Measurements from ENCODE around the gene FOXC1.

The FOXC1 gene

DNA sequence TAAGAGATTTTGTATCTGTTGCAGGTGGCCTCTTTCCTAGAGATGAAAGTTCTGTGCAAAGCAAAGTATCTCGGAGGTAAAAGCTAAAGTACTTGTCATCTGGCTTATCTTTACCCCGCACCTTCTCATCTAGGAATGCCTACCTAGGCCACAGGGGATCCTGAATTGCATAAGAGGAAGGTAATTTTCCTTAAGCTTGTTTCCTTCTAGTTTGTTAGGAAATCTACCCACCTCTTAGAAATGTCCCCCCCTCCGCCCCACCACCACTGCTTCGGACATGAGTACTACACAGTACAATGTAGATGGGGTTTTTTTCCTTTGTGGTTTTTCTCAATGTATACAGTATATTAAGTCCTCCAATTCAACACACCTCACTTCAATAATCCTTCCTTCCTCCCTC, 21.5 kb downstream of the FOXC1 start:
- Histone ChIP-seq H3K27ac (ENCODE audit: low read depth, low read length) (no peak overlapping the region), H3K36me3 (ENCODE audit: control insufficient read depth in 1 of 2, insufficient read depth in 2 of 2, low read length in 2 of 2) (peaks cover 0 to 4% of the 10 kb centered on the region in 2 donors), H3K4me1 (ENCODE audit: control insufficient read depth in 1 of 2, insufficient read depth in 2 of 2, low read length in 2 of 2) (peaks cover 4 to 6% of the 10 kb centered on the region in 2 donors), H3K4me3 (ENCODE audit: low read depth in 1 of 2, low read length in 2 of 2) (no peak overlapping the region), H3K9me3 (ENCODE audit: control insufficient read depth in 1 of 2, low read length in 2 of 2) (no peaks in the 10 kb centered on the region), H3K27me3 (ENCODE audit: control insufficient read depth in 1 of 2, insufficient read depth in 2 of 2, low read length in 2 of 2) (peaks cover 0 to 5% of the 10 kb centered on the region in 2 donors), H3K9ac (ENCODE audit: low read depth in 1 of 2, low read length in 2 of 2) (no peak overlapping the region)

- Histone ChIP-seq H3K9me3 (ENCODE audit: control insufficient read depth in 1 of 2, low read length in 2 of 2) (no peaks in the 10 kb centered on the region), H3K27ac (ENCODE audit: low read depth, low read length) (no peak overlapping the region), H3K27me3 (ENCODE audit: control insufficient read depth in 1 of 2, insufficient read depth in 2 of 2, low read length in 2 of 2) (peaks cover 0 to 5% of the 10 kb centered on the region in 2 donors), H3K4me3 (ENCODE audit: low read depth in 1 of 2, low read length in 2 of 2) (no peak overlapping the region), H3K9ac (ENCODE audit: low read depth in 1 of 2, low read length in 2 of 2) (no peak overlapping the region), H3K4me1 (ENCODE audit: control insufficient read depth in 1 of 2, insufficient read depth in 2 of 2, low read length in 2 of 2) (peaks cover 23 to 24% of the 10 kb centered on the region in 2 donors), H3K36me3 (ENCODE audit: control insufficient read depth in 1 of 2, insufficient read depth in 2 of 2, low read length in 2 of 2) (peaks cover 0 to 4% of the 10 kb centered on the region in 2 donors)
Measured at GRCh38 chr6:1633366-1634021, 23.8 kb downstream of the FOXC1 start.

DNA sequence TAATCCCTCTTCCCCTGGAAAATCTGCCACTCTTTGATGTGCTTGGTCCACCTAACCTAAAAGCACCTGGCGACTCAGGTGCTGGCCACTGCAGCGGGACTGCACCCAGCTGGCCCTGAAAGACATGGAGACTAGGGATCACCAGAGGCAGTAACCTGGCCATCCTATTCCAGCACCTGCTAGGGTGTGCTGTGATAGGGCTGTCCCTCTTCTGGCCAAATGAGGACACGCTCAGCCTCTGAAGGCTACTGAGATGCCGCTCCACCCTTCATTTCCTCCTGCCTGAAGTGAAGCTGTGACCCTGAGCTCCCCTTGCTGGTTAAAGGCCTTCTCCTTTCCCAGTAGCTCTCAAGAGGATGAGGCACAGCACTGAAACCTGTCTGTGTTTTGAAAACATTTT, 24.4 kb downstream of the FOXC1 start:
- no peak overlapping the region for H3K27ac ChIP-seq (ENCODE audit: low read depth, low read length)
- H3K36me3 ChIP-seq (ENCODE audit: control insufficient read depth in 1 of 2, insufficient read depth in 2 of 2, low read length in 2 of 2): peaks cover 0 to 4% of the 10 kb centered on the region in 2 donors
- no peak overlapping the region for H3K4me3 ChIP-seq (ENCODE audit: low read depth in 1 of 2, low read length in 2 of 2)
- no peak overlapping the region for H3K9ac ChIP-seq (ENCODE audit: low read depth in 1 of 2, low read length in 2 of 2)
- peaks cover 0 to 4% of the 10 kb centered on the region in 2 donors for H3K27me3 ChIP-seq (ENCODE audit: control insufficient read depth in 1 of 2, insufficient read depth in 2 of 2, low read length in 2 of 2)
- no peaks in the 10 kb centered on the region for H3K9me3 ChIP-seq (ENCODE audit: control insufficient read depth in 1 of 2, low read length in 2 of 2)
- H3K4me1 ChIP-seq (ENCODE audit: control insufficient read depth in 1 of 2, insufficient read depth in 2 of 2, low read length in 2 of 2): peaks cover 23 to 24% of the 10 kb centered on the region in 2 donors

- peaks cover 23 to 24% of the 10 kb centered on the region in 2 donors for H3K4me1 ChIP-seq (ENCODE audit: control insufficient read depth in 1 of 2, insufficient read depth in 2 of 2, low read length in 2 of 2)
- H3K27me3 ChIP-seq (ENCODE audit: control insufficient read depth in 1 of 2, insufficient read depth in 2 of 2, low read length in 2 of 2): no peaks in the 10 kb centered on the region
- H3K36me3 ChIP-seq (ENCODE audit: control insufficient read depth in 1 of 2, insufficient read depth in 2 of 2, low read length in 2 of 2): peaks cover 4 to 7% of the 10 kb centered on the region in 2 donors
- H3K9ac ChIP-seq (ENCODE audit: low read depth in 1 of 2, low read length in 2 of 2): no peak overlapping the region
- H3K27ac ChIP-seq (ENCODE audit: low read depth, low read length): no peak overlapping the region
- H3K4me3 ChIP-seq (ENCODE audit: low read depth in 1 of 2, low read length in 2 of 2): no peak overlapping the region
- H3K9me3 ChIP-seq (ENCODE audit: control insufficient read depth in 1 of 2, low read length in 2 of 2): no peaks in the 10 kb centered on the region
Measured at GRCh38 chr6:1635305-1636010, 25.7 kb downstream of the FOXC1 start.

GRCh38 chr6:1636272-1636825, 26.6 kb downstream of the FOXC1 start:
- Histone ChIP-seq H3K27me3 (ENCODE audit: control insufficient read depth in 1 of 2, insufficient read depth in 2 of 2, low read length in 2 of 2) (no peaks in the 10 kb centered on the region), H3K4me1 (ENCODE audit: control insufficient read depth in 1 of 2, insufficient read depth in 2 of 2, low read length in 2 of 2) (peaks cover 24 to 27% of the 10 kb centered on the region in 2 donors), H3K9me3 (ENCODE audit: control insufficient read depth in 1 of 2, low read length in 2 of 2) (no peaks in the 10 kb centered on the region), H3K9ac (ENCODE audit: low read depth in 1 of 2, low read length in 2 of 2) (no peak overlapping the region), H3K36me3 (ENCODE audit: control insufficient read depth in 1 of 2, insufficient read depth in 2 of 2, low read length in 2 of 2) (peaks cover 4 to 7% of the 10 kb centered on the region in 2 donors), H3K27ac (ENCODE audit: low read depth, low read length) (no peak overlapping the region), H3K4me3 (ENCODE audit: low read depth in 1 of 2, low read length in 2 of 2) (no peak overlapping the region)

DNA sequence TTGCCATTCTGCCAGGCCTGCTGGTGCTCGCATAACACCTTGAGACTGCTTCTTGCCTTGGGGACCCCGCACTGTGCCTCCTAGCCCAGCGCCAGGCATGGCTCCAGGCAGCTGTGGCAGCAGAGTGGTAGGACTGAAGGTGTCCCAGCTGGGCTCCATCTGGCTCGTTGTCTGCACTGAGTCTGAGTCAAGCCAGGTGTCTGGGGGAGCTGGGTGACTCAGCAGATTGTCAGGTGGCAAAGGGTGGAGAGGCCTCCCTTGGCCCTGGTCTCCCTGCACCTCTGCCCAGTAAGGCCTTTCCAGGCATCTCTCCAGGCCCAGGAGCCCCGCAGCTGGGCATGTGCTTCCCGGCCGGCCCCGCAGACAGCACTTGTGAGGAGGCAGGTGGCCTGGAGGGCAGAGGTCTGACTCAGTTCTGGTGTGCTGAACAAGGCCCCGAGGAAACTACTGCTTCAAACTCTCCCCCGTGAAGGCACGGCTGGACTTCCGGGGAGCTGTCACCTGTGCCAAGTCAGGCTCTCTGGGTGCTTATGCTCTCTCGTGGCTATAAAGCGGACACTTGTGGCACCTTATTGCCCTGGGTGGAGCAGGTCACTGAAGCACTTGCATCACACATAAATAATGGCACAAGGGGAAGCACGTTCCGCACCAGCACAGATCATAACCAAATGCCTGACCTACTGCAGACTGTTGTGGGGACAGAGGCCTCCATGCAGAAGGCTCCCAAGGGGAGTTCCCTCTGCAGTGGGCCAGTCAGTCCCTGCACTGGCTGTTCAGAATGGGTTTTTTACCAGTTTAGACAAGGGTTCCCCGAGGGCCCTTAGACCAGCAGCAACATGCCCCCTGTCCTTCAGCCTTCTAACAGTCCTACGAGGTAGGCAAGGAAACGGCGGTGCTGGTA, 27.5 kb downstream of the FOXC1 start:
- Histone ChIP-seq H3K9me3 (ENCODE audit: control insufficient read depth in 1 of 2, low read length in 2 of 2) (no peaks in the 10 kb centered on the region), H3K27me3 (ENCODE audit: control insufficient read depth in 1 of 2, insufficient read depth in 2 of 2, low read length in 2 of 2) (no peaks in the 10 kb centered on the region), H3K27ac (ENCODE audit: low read depth, low read length) (no peak overlapping the region), H3K4me1 (ENCODE audit: control insufficient read depth in 1 of 2, insufficient read depth in 2 of 2, low read length in 2 of 2) (peaks cover 28 to 33% of the 10 kb centered on the region in 2 donors), H3K36me3 (ENCODE audit: control insufficient read depth in 1 of 2, insufficient read depth in 2 of 2, low read length in 2 of 2) (peaks cover 4 to 7% of the 10 kb centered on the region in 2 donors), H3K9ac (ENCODE audit: low read depth in 1 of 2, low read length in 2 of 2) (no peak overlapping the region), H3K4me3 (ENCODE audit: low read depth in 1 of 2, low read length in 2 of 2) (no peak overlapping the region)

DNA sequence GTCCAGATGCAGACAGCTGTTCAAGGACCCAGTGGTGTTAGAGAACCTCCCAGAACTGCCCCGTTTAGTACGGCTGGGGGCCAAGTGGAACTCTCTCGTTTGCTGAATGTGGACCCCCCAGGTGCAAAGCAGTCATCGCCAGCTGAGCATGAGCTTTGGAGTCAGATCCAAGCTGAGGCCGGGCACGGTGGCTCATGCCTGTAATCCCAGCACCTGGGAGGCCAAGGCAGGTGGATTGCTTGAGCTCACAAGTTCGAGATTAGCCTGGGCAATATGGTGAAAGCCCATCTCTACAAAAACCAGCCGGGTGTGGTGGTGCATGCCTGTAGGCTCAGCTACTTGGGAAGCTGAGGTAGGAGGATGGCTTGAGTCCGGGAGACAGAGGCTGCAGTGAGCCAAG, 29.7 kb downstream of the FOXC1 start:
- H3K27ac ChIP-seq (ENCODE audit: low read depth, low read length): no peak overlapping the region
- H3K4me1 ChIP-seq (ENCODE audit: control insufficient read depth in 1 of 2, insufficient read depth in 2 of 2, low read length in 2 of 2): peaks cover 28 to 33% of the 10 kb centered on the region in 2 donors
- peaks cover 2 to 7% of the 10 kb centered on the region in 2 donors for H3K36me3 ChIP-seq (ENCODE audit: control insufficient read depth in 1 of 2, insufficient read depth in 2 of 2, low read length in 2 of 2)
- H3K9ac ChIP-seq (ENCODE audit: low read depth in 1 of 2, low read length in 2 of 2): no peak overlapping the region
- no peak overlapping the region for H3K4me3 ChIP-seq (ENCODE audit: low read depth in 1 of 2, low read length in 2 of 2)
- H3K27me3 ChIP-seq (ENCODE audit: control insufficient read depth in 1 of 2, insufficient read depth in 2 of 2, low read length in 2 of 2): no peaks in the 10 kb centered on the region
- H3K9me3 ChIP-seq (ENCODE audit: control insufficient read depth in 1 of 2, low read length in 2 of 2): no peaks in the 10 kb centered on the region

DNA sequence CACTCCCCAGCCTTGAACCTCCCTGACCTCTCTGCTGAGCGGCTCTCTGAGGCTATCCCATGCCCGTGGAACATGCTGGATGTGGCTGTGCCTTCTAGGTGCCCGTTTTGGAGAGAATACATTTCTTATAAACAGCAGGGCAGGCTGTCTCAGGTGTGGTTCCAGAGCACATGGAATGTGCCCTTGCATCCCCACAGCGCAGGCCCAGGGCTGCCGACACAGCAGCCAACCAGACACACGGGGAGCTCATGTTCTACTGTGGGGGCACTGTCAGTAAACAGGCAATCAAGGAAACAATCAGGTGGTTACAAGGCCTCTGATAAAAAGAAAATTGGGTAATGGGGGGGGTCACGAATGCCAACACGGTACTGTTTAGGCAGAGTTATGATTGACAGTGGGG, 30.8 kb downstream of the FOXC1 start:
- Histone ChIP-seq H3K9me3 (ENCODE audit: control insufficient read depth in 1 of 2, low read length in 2 of 2) (no peaks in the 10 kb centered on the region), H3K9ac (ENCODE audit: low read depth in 1 of 2, low read length in 2 of 2) (no peak overlapping the region), H3K4me3 (ENCODE audit: low read depth in 1 of 2, low read length in 2 of 2) (no peak overlapping the region), H3K27me3 (ENCODE audit: control insufficient read depth in 1 of 2, insufficient read depth in 2 of 2, low read length in 2 of 2) (no peaks in the 10 kb centered on the region), H3K36me3 (ENCODE audit: control insufficient read depth in 1 of 2, insufficient read depth in 2 of 2, low read length in 2 of 2) (peaks cover 0 to 7% of the 10 kb centered on the region in 2 donors), H3K4me1 (ENCODE audit: control insufficient read depth in 1 of 2, insufficient read depth in 2 of 2, low read length in 2 of 2) (peaks cover 28 to 33% of the 10 kb centered on the region in 2 donors), H3K27ac (ENCODE audit: low read depth, low read length) (no peak overlapping the region)

GRCh38 chr6:1641343-1641885, 31.7 kb downstream of the FOXC1 start:
- Histone ChIP-seq H3K27ac (ENCODE audit: low read depth, low read length) (no peak overlapping the region), H3K36me3 (ENCODE audit: control insufficient read depth in 1 of 2, insufficient read depth in 2 of 2, low read length in 2 of 2) (peaks cover 0 to 7% of the 10 kb centered on the region in 2 donors), H3K9me3 (ENCODE audit: control insufficient read depth in 1 of 2, low read length in 2 of 2) (no peaks in the 10 kb centered on the region), H3K27me3 (ENCODE audit: control insufficient read depth in 1 of 2, insufficient read depth in 2 of 2, low read length in 2 of 2) (no peaks in the 10 kb centered on the region), H3K9ac (ENCODE audit: low read depth in 1 of 2, low read length in 2 of 2) (no peak overlapping the region), H3K4me1 (ENCODE audit: control insufficient read depth in 1 of 2, insufficient read depth in 2 of 2, low read length in 2 of 2) (peaks cover 22 to 26% of the 10 kb centered on the region in 2 donors), H3K4me3 (ENCODE audit: low read depth in 1 of 2, low read length in 2 of 2) (no peak overlapping the region)

Data from duodenal mucosa (tissue), 2 donors.